SK-N-MC (cell line): ENCODE results near the gene HEPACAM.

ENCODE experiments used
- EZH2 ChIP-seq: fragments of 200-600 bp; sonication (generic); IDR thresholded peaks from one replicate; pipeline ENCODE4 v1.6.1; 2017; ENCODE audit warnings: antibody characterized with exemption
- FOXP2 ChIP-seq: optimal IDR thresholded peaks from 2 replicates; pipeline ENCODE3; 2011; ENCODE audit warnings: mild to moderate bottlenecking, moderate library complexity; ENCODE audit not compliant: insufficient read depth; ENCODE audit errors: extremely low read length, control extremely low read depth
- POLR2AphosphoS5 ChIP-seq: IDR thresholded peaks from 2 replicates; pipeline ENCODE4 v1.6.1; 2012; ENCODE audit warnings: mild to moderate bottlenecking, low read depth, low read length, borderline replicate concordance

DNA sequence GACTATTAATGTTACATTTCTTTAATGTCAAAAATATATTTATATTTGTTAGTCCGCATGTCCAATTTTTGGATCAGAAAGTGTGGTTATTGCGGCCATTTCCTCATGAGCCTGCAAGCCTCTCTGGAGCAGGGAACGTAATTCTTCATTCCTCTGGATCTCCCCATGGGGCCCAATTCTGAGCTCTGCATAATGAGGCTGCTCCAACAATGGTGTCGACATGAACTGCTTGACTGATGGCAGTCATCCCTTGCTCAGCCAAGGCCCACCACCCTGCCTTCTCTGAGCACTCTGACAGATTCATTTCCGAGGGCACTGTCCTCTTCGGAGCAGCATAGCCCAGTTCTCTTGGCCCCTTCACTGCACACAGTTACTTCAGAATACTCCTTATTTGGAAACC lies 3.1 kb upstream of the HEPACAM start:
- no peak for TF ChIP-seq POLR2AphosphoS5
- no peak for TF ChIP-seq EZH2
- TF ChIP-seq FOXP2 = no peak
